Measurements from ENCODE around the gene CPM.
"Not testable (repeated sequence)": the region's sequence is repeated elsewhere in the genome, so short reads cannot be mapped to it uniquely, and the experiment has no call there.

Gene CPM

GRCh38 chr12:68803948-68804656, 128.9 kb downstream of the CPM start:
- no peak for DNase-seq

- DNase-seq: not testable (repeated sequence)
Observed at GRCh38 chr12:68802911-68803651, 129.9 kb downstream of the CPM start.

- DNase-seq: not testable (repeated sequence)
Observed at GRCh38 chr12:68802372-68802745, 130.6 kb downstream of the CPM start.

All from NCI-H1417 (cell line).